Hepatic stellate cell (primary cell): ENCODE data around the gene CALY.
"Not testable (repeated sequence)": the region's sequence is repeated elsewhere in the genome, so short reads cannot be mapped to it uniquely, and the experiment has no call there.

Experiments
- DNase-seq: peaks from one replicate; pipeline ENCODE4 v3.0.0; 2011; ENCODE audit warnings: low spot score

CALY gene

GRCh38 chr10:133336577-133337369 lies at the start of gene CALY:
CALY (minus strand) TSS chr10:133336896; CDS start chr10:133328989, 7,907 bp downstream.
- no peak for DNase-seq

DNA sequence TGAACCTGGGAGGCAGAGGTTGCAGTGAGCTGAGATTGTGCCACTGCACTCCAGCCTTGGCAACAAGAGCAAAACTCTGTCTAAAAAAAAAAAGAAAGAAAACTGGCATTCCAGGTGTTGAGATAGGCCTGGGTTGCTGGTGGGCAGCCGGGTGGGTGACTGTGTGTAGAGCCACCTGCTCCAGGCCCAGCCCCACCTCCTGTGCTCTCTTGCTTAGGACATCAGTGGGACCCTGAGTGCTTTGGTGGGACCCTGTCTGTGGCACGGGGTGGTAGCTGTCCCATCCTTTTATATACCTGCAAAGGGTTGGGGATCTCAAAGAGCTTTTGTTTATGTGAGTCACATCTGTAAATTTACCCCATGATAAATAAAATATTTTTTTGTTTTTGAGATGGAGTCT lies 48.5 kb upstream of the CALY start:
- no peak for DNase-seq

GRCh38 chr10:133384071-133384470 lies 47.4 kb upstream of the CALY start:
- DNase-seq = no peak

DNA sequence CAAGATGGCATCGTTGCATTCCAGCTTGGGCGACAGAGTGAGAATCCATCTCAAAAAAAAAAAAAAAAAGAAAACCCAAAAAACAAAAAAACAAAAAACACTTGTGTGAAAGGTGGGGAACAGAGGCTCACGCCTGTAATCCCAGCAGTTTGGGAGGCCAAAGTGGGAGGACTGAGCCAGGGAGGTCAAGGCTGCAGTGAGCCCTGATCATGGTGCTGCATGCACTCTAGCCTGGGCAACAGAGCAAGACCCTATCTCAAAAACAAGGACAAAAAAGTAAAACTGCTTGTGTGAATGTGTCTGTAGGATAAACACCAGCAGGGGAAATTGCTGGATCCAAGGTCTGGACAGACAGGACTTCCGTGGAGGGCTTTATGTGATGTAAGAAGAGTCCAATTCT lies 46.9 kb upstream of the CALY start:
- DNase-seq = no peak

DNA sequence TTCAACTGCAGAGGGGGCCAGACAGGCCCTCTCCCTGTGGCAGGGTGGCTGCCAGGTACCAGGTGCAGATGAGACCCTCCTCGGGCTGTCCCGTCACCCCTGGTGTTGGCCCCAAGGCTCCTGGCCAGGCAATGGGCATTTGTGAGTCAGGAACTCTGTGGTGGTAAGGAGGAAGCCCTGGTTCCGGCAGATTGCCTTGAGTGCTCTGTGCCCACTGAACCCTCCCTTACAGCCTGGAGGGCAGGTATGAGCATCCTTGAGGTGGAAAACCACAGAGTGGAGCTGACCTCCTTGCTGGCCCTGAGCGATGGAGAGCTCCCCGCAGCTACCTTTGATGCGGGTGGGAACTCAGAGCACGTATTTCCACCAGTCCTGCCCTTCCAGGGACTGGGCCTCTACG lies 44.3 kb upstream of the CALY start:
- DNase-seq = no peak

DNA sequence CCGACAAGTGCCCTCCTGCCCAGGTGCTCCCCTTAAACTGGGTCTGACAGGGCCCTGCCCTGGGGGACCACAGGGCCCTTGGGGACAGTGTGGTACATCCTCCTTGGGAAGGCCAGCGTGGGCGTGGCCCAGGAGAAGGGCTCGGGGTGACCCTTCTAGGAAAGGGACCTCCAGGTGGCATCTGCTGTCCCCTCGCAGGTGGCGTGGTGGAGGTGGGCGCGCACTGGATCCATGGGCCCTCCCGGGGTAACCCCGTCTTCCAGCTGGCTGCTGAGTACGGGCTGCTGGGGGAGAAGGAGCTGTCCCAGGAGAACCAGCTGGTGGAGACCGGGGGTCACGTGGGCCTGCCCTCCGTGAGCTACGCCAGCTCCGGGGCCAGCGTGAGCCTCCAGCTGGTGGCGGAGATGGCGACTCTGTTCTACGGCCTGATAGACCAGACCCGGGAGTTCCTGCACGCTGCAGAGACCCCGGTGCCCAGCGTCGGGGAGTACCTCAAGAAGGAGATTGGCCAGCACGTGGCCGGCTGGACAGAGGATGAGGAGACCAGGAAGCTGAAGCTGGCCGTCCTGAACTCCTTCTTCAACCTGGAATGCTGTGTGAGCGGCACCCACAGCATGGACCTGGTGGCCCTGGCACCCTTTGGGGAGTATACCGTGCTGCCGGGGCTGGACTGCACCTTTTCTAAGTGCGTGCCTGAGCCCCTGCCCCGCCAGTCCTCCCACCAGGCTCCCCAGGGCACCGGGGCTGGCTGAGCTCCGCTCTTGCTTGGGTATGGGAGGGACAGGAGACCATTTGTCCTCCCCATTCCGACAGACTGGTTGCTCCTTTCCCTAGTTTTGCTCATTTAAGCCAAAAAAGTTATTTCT lies 43.3 kb upstream of the CALY start:
- DNase-seq = no peak

- DNase-seq = peak; percentile 88
These were observed 42.6 kb upstream of the CALY start, which contains the start of gene PAOX for GRCh38 chr10:133379152-133379800. PAOX (plus strand) TSS chr10:133379262; CDS start chr10:133379317, 55 bp downstream.

DNA sequence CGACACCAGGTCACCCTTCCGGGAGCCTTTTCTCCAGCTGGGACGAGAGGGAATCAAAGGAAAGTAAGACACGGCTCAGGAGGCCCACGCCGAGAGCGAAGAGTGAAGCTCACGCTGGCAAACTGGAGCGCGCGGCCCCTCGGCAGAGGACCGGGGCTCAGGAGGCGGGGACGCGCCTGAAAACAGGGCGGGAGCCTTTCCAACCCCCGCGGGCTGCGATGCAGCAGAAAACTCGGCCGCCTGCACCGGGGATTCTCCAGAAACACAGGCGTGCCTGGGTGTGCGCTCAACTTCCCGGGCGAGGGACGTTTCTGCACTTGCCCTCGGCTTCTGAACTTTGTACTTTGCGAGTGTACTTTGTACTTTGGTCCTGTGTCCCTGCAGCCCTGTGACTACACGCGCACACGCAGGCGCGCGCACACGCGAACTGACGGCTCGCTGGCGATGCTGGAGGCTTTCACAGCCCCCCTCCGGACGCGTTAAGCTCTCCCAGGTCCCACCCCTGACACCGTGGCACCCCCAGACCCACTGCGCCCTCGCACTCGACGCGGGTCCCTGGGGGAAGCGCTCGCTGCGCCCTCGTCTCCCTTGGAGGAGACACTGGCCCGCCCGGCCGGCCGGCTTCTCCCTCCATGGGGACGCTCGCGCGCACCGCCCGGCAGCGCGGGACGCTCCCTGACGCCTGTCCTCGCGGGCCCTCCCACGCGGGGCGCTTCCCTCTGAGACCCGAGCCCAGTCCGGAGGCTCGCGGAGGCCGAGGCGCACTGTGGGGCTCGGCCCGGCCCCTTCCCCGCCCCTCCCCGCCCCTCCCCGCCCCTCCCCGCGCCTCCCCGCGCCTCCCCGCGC lies 41.8 kb upstream of the CALY start:
- peak; percentile 78 for DNase-seq

- no peak for DNase-seq
These were observed 41.1 kb upstream of the CALY start for GRCh38 chr10:133377818-133378250.

- no peak for DNase-seq
These were observed 40.5 kb upstream of the CALY start for GRCh38 chr10:133377025-133377817.

GRCh38 chr10:133376183-133376582 lies 39.5 kb upstream of the CALY start:
- not testable (repeated sequence) for DNase-seq

GRCh38 chr10:133375357-133376115 lies 38.8 kb upstream of the CALY start:
- DNase-seq = no peak

DNA sequence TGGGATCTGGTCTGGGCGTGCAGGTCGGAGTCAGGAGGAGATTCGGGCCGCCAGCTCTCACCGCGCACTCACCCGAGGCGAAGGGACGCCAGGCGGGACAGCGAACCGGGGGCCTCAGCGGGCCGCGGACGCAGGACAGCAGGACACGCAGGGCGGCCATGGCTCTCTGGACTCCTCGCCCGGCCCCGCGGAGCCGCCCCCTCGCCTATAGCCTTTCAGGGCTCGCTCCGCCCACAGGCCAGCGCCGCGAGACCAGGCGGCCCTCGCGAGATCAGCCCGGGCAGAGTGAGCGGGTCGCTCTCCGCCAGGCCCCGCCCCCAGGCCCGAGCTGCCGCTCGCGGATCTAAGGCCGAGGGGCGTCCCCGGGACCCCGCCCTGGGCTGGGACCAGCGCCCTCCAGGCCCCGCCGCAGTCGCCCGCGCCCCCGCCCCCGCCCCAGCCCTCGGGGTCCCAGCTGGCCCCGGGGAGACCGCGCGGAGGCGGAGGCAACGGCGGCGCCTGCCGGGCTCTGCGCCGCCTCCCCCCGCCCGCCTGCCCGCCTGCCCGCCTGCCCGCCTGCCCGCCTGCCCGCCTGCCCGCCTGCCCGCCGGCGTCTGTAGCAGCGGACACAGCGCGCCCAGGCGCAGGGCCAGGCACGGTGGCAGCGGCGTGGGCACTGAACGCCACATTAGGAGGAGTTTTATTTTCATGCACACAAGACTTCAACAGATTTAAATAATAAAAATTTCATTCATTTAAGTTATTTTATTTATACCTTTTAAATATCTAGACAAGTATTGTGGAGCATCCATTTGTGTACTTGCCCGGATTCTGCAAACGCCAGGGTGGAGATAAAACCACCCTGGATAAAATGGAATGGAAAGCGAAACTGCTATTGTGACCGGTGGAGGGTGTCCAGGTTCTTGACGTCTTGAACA lies 36.7 kb upstream of the CALY start, which contains the start of gene ECHS1:
ECHS1 (minus strand) TSS at position 181 of the 917 bp plus-strand sequence; CDS start at position 160, 21 bp downstream.
- DNase-seq = peak; percentile 99

DNA sequence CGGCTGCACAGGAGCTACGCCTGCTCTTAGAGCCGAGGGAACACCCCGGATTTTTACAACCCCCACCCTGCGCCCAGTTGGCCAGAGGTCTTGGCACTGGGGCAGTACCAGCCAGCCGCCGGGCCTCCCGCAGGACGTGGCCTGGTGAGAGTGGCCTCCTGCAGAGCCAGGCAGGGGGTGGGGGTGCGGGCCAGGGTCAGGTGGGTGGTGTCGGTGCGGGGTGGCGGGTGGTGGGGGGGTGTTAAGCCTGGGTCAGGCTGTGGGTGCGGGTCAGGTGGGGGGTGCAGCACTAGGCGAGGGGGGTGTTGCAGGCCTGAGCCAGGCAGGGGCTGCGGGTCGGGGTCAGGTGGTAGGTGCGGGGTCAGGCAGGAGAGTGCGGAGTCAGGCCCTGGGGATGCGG lies 35.8 kb upstream of the CALY start:
- no peak for DNase-seq

GRCh38 chr10:133370030-133370786 lies 33.5 kb upstream of the CALY start:
- no peak for DNase-seq

GRCh38 chr10:133368153-133368552 lies 31.5 kb upstream of the CALY start:
- DNase-seq = no peak

GRCh38 chr10:133367461-133367860 lies 30.8 kb upstream of the CALY start:
- DNase-seq = not testable (repeated sequence)

- DNase-seq = no peak
These were observed 30.1 kb upstream of the CALY start for GRCh38 chr10:133366751-133367150.
